Measurements from ENCODE around the gene SLC24A3. TPM values are rescaled to one million over a fixed set of nuclear protein-coding genes. Genes with fewer than 3 reads are reported as not detected.

The SLC24A3 gene
- polyA plus RNA-seq, 1 donor = 22.8 TPM

GRCh38 chr20:19453410-19453809, 241.0 kb downstream of the SLC24A3 start:
- no peak for DNase-seq (ENCODE audit: low read depth)

DNA sequence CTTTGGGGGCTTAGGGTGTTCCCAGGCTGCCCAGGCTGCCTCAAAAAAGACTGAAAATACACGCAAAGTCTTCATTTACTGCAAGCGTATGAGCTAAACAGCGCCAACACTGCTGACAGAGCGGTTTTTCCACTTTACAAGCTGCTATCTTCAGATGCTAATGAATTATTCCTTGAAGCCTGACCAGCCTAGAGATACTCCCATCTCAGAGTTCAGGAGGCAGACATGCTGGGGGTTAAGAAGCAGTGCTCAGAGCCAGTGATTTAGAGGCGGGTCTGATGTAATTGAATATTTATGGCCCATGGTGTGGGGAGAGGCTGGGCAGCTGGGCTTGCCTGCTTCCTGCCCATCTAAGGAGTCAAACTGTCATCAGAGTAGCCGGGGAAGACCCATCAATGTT, 241.4 kb downstream of the SLC24A3 start:
- DNase-seq (ENCODE audit: low read depth) = no peak

DNA sequence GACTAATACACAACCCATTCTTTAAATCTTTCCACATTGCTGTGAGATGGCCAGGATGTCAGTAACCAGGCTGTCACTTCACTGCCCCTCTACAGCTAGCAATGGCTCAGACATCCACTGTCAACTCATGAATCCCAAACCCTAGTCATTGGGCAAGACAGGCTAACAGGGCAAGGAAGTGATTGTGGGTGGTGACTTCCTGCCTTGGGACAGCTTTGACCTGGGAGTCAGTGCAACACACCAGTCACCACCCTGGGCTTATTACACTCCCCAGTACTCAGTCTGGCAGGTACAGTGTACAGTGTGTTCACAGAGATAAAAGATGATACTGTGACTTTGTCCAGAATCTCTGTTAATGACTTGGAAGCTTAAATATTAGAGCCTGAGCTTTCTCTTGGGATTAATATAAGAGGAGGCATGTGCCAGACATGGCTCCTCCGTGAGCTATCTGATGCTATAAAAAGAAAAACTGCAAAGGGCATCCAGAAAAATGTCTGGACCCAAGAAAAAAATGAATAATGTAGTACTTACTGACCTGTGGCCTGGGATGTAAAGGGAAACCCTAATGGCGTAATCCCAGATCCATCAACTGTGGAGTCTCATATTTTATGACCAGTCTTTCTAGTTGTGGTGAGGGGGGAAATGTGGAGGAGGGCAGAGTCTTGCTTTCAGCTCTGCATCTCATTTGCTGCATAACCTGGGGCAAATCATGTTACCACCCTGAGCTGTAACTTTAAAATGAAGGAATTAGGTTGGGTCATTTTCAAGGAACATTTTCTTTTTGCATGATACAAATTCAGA, 244.4 kb downstream of the SLC24A3 start:
- no peak for DNase-seq (ENCODE audit: low read depth)

GRCh38 chr20:19457611-19458010, 245.2 kb downstream of the SLC24A3 start:
- DNase-seq (ENCODE audit: low read depth) = no peak

- no peak for DNase-seq (ENCODE audit: low read depth)
Observed at GRCh38 chr20:19460386-19460785, 247.9 kb downstream of the SLC24A3 start.

GRCh38 chr20:19462491-19462890, 250.0 kb downstream of the SLC24A3 start:
- no peak for DNase-seq (ENCODE audit: low read depth)

DNA sequence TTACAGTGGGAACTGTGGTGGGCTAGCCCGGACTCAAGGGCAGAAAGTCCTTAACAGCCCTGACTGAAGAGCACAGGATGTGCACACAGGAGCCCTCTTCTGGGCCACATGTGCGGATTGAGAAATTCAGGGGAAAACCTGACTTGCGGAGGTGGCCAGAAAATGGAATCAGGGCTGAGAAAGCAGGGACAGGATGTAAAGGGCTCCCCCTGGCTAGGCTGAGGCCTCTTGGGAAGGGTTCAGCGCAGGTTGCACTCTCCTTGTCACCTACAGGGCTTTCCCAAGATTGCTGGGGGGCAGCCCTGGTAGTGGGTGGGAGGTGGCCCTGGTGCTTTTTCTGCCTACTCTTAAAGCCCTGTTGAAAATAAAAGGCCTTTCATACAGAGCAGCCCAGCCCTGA, 251.2 kb downstream of the SLC24A3 start:
- no peak for DNase-seq (ENCODE audit: low read depth)

- DNase-seq (ENCODE audit: low read depth) = no peak
Observed at GRCh38 chr20:19465536-19465935, 253.1 kb downstream of the SLC24A3 start.

- no peak for DNase-seq (ENCODE audit: low read depth)
Observed at GRCh38 chr20:19466206-19466928, 253.9 kb downstream of the SLC24A3 start.

DNA sequence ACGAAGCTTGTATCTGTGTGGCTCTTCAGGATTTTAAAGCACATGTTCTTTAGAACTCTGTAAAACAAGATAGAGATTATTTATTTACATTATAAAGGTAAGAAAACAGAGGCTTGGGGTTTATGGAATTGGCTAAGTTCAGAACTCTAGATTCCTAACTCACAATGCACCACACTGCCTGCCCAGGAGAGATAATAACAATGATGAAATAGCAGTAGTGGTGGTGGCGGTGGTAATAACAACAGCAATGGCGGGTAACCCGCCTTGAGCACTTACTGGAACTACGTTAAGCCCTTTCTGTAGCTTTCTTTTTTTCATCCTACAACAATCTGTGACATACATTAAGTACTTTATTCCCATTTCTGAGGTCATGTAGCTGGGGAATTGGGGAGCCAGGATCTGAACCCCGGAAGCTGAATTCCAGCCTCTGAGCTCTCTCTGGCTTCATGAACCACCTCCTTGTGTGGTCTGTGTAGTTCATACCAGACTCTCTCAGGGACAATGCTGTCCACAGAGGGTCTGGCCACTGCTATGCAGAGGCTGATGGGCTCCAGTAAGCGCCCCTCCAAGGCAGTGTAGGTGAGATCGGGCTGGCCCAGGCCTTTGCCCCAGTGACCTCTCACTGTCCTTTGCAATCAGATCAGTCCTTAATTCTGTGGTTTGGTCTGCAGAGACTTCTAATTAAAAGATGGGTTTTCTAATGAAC, 260.9 kb downstream of the SLC24A3 start:
- DNase-seq (ENCODE audit: low read depth) = no peak

DNA sequence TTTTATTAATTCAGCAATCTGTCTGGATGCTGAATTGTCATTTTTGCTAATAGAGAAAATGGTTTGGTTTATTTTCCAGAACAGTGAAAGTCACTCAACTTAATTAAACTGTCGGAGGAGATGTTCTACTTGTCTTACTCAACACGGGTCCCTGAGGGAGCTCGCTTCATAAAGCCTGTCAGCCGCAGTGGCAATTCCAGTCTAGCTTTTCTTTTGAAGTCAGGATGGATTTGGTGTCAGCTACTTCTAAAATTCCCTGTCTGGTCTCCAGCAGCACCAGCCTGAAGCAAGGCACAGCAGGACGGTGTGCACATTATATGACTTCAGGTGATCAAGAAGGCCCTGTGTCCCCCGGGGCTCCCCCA, 261.5 kb downstream of the SLC24A3 start:
- DNase-seq (ENCODE audit: low read depth) = no peak

GRCh38 chr20:19478320-19478895, 266.0 kb downstream of the SLC24A3 start:
- DNase-seq (ENCODE audit: low read depth) = no peak

GRCh38 chr20:19482726-19483125, 270.3 kb downstream of the SLC24A3 start:
- DNase-seq (ENCODE audit: low read depth) = no peak

- DNase-seq (ENCODE audit: low read depth) = no peak
Observed at GRCh38 chr20:19483309-19483708, 270.9 kb downstream of the SLC24A3 start.

DNA sequence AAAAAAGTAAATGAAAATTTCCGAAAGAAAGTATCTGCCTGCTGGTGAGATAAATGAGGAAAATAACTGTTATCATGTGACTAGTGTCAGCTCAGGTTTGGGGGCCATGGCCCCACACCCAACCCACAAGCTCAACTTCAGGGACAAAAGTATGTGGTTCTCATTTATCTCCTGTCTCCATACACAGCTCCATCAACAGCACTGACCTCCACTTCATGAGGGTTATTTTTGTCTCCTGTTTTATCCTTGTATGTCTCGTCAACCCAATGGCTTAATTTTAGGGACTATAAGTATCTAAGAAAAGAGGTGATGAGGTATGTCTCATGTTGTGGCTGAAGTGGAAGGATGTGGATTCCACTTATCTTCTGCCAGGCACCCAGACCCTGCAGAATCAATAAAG, 274.0 kb downstream of the SLC24A3 start:
- no peak for DNase-seq (ENCODE audit: low read depth)

GRCh38 chr20:19487420-19487819, 275.0 kb downstream of the SLC24A3 start:
- no peak for DNase-seq (ENCODE audit: low read depth)

- no peak for DNase-seq (ENCODE audit: low read depth)
Observed at GRCh38 chr20:19491241-19491640, 278.8 kb downstream of the SLC24A3 start.

DNA sequence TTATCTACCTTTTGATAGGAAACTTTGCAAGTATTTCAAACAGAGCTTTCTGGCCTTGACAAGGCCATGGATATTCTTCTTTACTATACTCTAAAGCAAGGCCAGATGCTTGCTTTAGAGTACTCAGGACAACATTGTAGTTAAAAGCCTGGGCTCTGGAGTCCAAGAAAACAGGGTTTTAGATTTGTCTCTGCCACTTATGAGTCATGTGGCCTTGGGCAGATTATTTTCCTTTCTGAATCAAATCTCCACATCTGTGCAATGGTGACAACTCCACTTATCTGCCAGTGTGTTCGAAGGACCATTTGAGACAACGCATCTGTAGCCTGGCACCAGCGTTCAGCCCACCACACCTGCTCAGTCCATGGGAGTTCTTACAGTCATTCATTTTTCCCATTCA, 279.7 kb downstream of the SLC24A3 start:
- no peak for DNase-seq (ENCODE audit: low read depth)

- no peak for DNase-seq (ENCODE audit: low read depth)
Observed at GRCh38 chr20:19492687-19493336, 280.4 kb downstream of the SLC24A3 start.

GRCh38 chr20:19493794-19494495, 281.5 kb downstream of the SLC24A3 start:
- DNase-seq (ENCODE audit: low read depth) = no peak
